SK-N-SH treated with all-trans-retinoic acid at 6 μM for 48 hours (cell line): ENCODE data around the gene GALNT17.

Experiments used
- ARNTL ChIP-seq: fragments of 450-650 bp; formaldehyde crosslinking; IDR thresholded peaks from 2 replicates; pipeline ENCODE4 v1.5.0; 2020; ENCODE audit warnings: low read depth, mild to moderate bottlenecking, moderate library complexity, borderline replicate concordance
- BACH2 ChIP-seq: fragments of 250-450 bp; sonication (Bioruptor Pico); IDR thresholded peaks from 2 replicates; pipeline ENCODE4 v1.9.0; 2021; ENCODE audit warnings: mild to moderate bottlenecking, borderline replicate concordance
- CSRNP3 ChIP-seq: fragments of 250-450 bp; sonication (Bioruptor Pico); IDR thresholded peaks from 2 replicates; pipeline ENCODE4 v1.5.1; 2021; ENCODE audit warnings: mild to moderate bottlenecking, moderate library complexity
- GLIS3 ChIP-seq: fragments of 250-450 bp; sonication (Bioruptor Pico); IDR thresholded peaks from 2 replicates; pipeline ENCODE4 v1.5.0; 2020; ENCODE audit warnings: mild to moderate bottlenecking, moderate library complexity
- OSR1 ChIP-seq: fragments of 250-450 bp; sonication (Bioruptor Pico); IDR thresholded peaks from 2 replicates; pipeline ENCODE4 v1.8.0; 2022; ENCODE audit warnings: moderate library complexity, mild to moderate bottlenecking, inconsistent platforms
- PPARA ChIP-seq: fragments of 250-450 bp; sonication (Bioruptor Pico); IDR thresholded peaks from 2 replicates; pipeline ENCODE4 v1.5.0; 2020; ENCODE audit warnings: mild to moderate bottlenecking, borderline replicate concordance
- RARB ChIP-seq: fragments of 250-450 bp; sonication (Bioruptor Pico); IDR thresholded peaks from 2 replicates; pipeline ENCODE4 v1.8.0; 2021; ENCODE audit warnings: mild to moderate bottlenecking, moderate library complexity
- SNAI2 ChIP-seq: fragments of 250-450 bp; sonication (Bioruptor Pico); IDR thresholded peaks from 2 replicates; pipeline ENCODE4 v1.5.0; 2020; ENCODE audit warnings: mild to moderate bottlenecking, moderate library complexity
- TOX ChIP-seq: fragments of 250-450 bp; sonication (Bioruptor Pico); IDR thresholded peaks from 2 replicates; pipeline ENCODE4 v1.8.0; 2021; ENCODE audit warnings: mild to moderate bottlenecking, moderate library complexity, borderline replicate concordance
- ZFP3 ChIP-seq: fragments of 250-450 bp; sonication (Bioruptor Pico); IDR thresholded peaks from 2 replicates; pipeline ENCODE4 v1.5.0; 2020; ENCODE audit warnings: mild to moderate bottlenecking, moderate library complexity
- ZNF565 ChIP-seq: fragments of 450-650 bp; formaldehyde crosslinking; conservative IDR thresholded peaks from 2 replicates; pipeline ENCODE4 v1.5.0; 2020; ENCODE audit warnings: low read depth, mild to moderate bottlenecking, moderate library complexity
- ZNF8 ChIP-seq: fragments of 450-650 bp; formaldehyde crosslinking; IDR thresholded peaks from 2 replicates; pipeline ENCODE4 v1.5.0; 2020; ENCODE audit warnings: mild to moderate bottlenecking, moderate library complexity
- TF ChIP-seq, protein P1 (sequence below): fragments of 250-450 bp; sonication (Bioruptor Pico); IDR thresholded peaks from 2 replicates; pipeline ENCODE4 v1.5.1; 2020; ENCODE audit warnings: low read depth, mild to moderate bottlenecking, moderate library complexity
- TF ChIP-seq, protein P2 (sequence below): fragments of 250-450 bp; sonication (Bioruptor Pico); IDR thresholded peaks from 2 replicates; pipeline ENCODE4 v1.8.0; 2021; ENCODE audit warnings: low read depth, mild to moderate bottlenecking, moderate library complexity, borderline replicate concordance

- TF ChIP-seq ZFP3 (CRISPR knock-in tag) (no peak), OSR1 (CRISPR knock-in tag) (no peak), ARNTL (no peak), ZNF565 (no peak), TOX (CRISPR knock-in tag) (no peak), RARB (CRISPR knock-in tag) (no peak), SNAI2 (CRISPR knock-in tag) (no peak), PPARA (CRISPR knock-in tag) (no peak), BACH2 (CRISPR knock-in tag) (no peak), ZNF8 (CRISPR knock-in tag) (no peak), GLIS3 (no peak), CSRNP3 (CRISPR knock-in tag) (no peak)
- TF ChIP-seq, protein P1, sequence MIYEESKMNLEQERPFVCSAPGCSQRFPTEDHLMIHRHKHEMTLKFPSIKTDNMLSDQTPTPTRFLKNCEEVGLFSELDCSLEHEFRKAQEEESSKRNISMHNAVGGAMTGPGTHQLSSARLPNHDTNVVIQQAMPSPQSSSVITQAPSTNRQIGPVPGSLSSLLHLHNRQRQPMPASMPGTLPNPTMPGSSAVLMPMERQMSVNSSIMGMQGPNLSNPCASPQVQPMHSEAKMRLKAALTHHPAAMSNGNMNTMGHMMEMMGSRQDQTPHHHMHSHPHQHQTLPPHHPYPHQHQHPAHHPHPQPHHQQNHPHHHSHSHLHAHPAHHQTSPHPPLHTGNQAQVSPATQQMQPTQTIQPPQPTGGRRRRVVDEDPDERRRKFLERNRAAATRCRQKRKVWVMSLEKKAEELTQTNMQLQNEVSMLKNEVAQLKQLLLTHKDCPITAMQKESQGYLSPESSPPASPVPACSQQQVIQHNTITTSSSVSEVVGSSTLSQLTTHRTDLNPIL: no peak
- TF ChIP-seq, protein P2, sequence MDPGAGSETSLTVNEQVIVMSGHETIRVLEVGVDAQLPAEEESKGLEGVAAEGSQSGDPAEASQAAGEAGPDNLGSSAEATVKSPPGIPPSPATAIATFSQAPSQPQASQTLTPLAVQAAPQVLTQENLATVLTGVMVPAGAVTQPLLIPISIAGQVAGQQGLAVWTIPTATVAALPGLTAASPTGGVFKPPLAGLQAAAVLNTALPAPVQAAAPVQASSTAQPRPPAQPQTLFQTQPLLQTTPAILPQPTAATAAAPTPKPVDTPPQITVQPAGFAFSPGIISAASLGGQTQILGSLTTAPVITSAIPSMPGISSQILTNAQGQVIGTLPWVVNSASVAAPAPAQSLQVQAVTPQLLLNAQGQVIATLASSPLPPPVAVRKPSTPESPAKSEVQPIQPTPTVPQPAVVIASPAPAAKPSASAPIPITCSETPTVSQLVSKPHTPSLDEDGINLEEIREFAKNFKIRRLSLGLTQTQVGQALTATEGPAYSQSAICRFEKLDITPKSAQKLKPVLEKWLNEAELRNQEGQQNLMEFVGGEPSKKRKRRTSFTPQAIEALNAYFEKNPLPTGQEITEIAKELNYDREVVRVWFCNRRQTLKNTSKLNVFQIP: no peak
These were observed 245.5 kb downstream of the GALNT17 start for GRCh38 chr7:71377469-71377868.
